Peyer's patch (tissue), 4 donors: ENCODE results near the gene GFI1.

Experiments
- CTCF ChIP-seq, 6 experiments: fragments of 450-650 bp in 4 of 6; fragments of 200-600 bp in 2 of 6; sonication (generic) in 1 of 6; IDR thresholded peaks; one replicate each; pipeline ENCODE4 v1.5.1; 2017 to 2019; ENCODE audit warnings: antibody characterized with exemption in 6 of 6, mild to moderate bottlenecking in 3 of 6, moderate library complexity in 1 of 6
- POLR2A ChIP-seq, 2 donors: fragments of 450-650 bp; IDR thresholded peaks; one replicate each; pipeline ENCODE4 v1.5.1; 2017; ENCODE audit warnings: antibody characterized with exemption in 2 of 2, mild to moderate bottlenecking in 2 of 2, moderate library complexity in 2 of 2

- TF ChIP-seq CTCF (IDR thresholded peaks at IDR 0.05) (no peak), POLR2A (IDR thresholded peaks at IDR 0.05) (no peak)
These were observed 26.8 kb downstream of the GFI1 start for GRCh38 chr1:92459871-92460320.
